HFF-Myc (cell line): ENCODE measurements around the gene VAV1.

ENCODE experiments used
- DNase-seq: peaks from one replicate; pipeline ENCODE4 v3.0.0-alpha.2; 2011; ENCODE audit warnings: low read depth; ENCODE audit errors: extremely low read depth
- H3K4me3 ChIP-seq: replicated peaks from 2 replicates; pipeline ENCODE4 v1.5.1; 2011; ENCODE audit warnings: low read depth, mild to moderate bottlenecking, control low read depth, low read length
- CTCF ChIP-seq: IDR thresholded peaks from 2 replicates; pipeline ENCODE4 v1.5.1; 2012; ENCODE audit warnings: mild to moderate bottlenecking, low read depth, low read length, control low read depth; ENCODE audit errors: missing control alignments

Gene VAV1

DNA sequence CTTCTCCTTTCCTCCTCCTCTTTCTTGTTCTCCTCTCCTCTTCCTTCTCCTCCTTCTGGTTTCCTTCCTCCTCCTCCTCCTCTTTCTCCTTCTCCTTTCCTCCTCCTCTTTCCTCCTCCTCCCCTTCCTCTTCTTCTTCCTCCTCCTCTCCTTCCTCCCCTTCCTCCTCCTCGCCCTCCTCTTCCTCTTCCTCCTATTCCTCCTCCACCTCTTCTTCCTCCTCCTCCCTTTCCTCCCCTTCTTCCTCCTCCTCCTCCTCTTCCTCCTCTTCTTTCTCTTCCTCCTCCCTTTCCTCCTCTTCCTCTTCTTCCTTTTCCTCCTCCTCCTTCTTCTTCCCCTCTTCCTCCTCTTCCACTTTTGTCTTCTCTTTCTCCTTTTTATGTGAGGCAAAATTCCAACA lies 59.9 kb downstream of the VAV1 start:
- H3K4me3 ChIP-seq, result no peak overlapping the region
- DNase-seq, result no peak
- TF ChIP-seq CTCF, result no peak

GRCh38 chr19:6833166-6833790 lies 60.8 kb downstream of the VAV1 start:
- H3K4me3 ChIP-seq, result no peak overlapping the region
- TF ChIP-seq CTCF, result no peak
- DNase-seq, result no peak

DNA sequence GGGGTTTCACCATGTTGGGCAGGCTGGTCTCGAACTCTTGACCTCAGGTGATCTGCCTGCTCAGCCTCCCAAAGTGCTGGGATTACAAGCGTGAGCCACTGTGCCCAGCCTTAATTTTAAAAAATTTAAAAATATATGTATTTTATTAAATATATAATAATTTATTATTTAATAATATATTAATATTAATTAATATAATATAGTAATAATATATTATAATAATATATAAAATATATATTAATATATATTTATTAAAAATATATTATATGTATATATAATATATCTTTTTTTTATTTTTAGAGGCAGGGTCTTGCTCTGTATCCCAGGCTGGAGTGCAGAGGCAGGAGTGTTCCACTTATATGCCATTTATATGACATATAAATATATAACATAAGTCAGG lies 61.9 kb downstream of the VAV1 start:
- H3K4me3 ChIP-seq, result no peak overlapping the region
- no peak for TF ChIP-seq CTCF
- DNase-seq, result no peak

DNA sequence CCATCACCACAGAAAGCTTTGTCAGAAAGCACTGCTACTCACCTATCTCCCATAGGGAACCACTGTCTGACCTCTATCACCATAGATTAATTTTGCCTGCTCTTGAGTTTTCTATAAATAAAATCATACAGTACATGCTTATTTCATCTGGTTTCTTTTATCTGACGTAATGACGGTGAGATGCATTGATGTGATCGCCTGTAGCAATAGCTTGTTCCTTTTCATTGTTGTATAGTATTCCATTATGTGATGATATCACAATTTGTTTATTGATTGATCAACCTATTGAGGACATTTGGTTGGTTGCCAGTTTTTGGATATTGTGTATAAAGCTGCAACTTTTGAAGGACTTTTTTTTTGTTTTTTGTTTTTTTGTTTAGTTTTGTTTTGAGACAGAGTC lies 63.0 kb downstream of the VAV1 start:
- H3K4me3 ChIP-seq, result no peak overlapping the region
- TF ChIP-seq CTCF, result no peak
- DNase-seq, result no peak

- H3K4me3 ChIP-seq, result no peak overlapping the region
- DNase-seq, result no peak
- TF ChIP-seq CTCF, result no peak
These were observed 65.0 kb downstream of the VAV1 start for GRCh38 chr19:6837525-6837924.

DNA sequence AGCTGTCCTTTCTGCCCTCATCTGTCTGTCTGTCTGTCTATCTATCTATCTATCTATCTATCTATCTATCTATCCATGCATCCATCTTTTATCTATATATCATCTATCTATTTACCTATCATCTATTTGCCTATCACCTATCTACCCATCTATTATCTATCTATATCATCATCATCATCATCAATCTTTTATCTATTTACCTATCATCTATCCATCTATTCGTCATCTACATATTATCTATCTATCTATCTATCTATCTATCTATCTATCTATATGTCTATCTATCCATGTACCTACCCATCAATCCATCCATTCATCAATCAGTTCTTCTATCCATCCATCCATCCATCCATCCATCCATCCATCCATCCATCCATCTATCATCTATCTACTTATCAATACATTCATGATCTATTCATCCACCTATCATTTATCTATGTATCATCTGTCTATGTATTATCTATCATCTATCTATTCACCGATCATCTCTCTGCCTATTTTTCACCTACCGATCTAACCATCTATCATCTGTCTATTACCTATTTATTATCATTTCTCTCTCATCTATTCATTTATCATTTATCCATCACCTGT lies 65.7 kb downstream of the VAV1 start:
- DNase-seq, result no peak

More for the DNA sequence above, 65.7 kb downstream of the VAV1 start:
- no peak overlapping the region for H3K4me3 ChIP-seq
- TF ChIP-seq CTCF, result no peak
